ENCODE data around the gene TOMM70.

DNA sequence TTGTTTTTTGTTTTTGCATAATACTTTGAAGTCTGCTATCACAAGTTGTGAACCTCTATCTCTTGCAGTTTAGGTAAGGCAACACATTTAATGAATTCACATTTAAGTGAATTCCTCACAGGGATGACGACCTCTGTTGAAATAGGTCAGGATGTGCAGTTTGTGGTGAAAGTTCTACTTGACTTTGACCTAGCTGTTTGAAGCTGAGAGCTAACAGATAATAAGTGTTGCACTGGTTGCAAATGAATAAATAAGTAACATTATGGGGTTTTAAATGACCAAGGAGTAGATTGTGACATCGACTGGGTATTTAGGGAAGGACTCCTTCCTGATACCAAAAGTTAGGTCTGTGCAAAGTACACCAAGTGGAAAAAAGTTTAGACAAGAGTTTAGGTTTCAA, 42.5 kb downstream of the TOMM70 start:
- no peak for TF ChIP-seq CTCF (IDR thresholded peaks at IDR 0.05)
- no peak for TF ChIP-seq POLR2A (IDR thresholded peaks at IDR 0.05)
- no peak for TF ChIP-seq POLR2AphosphoS5 (IDR thresholded peaks at IDR 0.05; ENCODE audit: insufficient read depth in 1 of 2, low read depth in 1 of 2)
